GM23338 (cell line): Measurements from ENCODE around the gene TENM3. TPM values are rescaled to one million over a fixed set of nuclear protein-coding genes. Genes with fewer than 3 reads are reported as not detected.

Source experiments
- ATAC-seq: fragments of 200-7000 bp; cut with Tn5 transposase; 3 replicates; pipeline ENCODE4 v1.9.1; 2020
- DNase-seq: peaks from one replicate; pipeline ENCODE4 v3.0.0-alpha.2; 2015; ENCODE audit warnings: low spot score
- H2AFZ ChIP-seq: fragments of 200-600 bp; sonication (generic); 2 replicates; pipeline ENCODE4 v1.8.0; 2016; ENCODE audit warnings: antibody characterized with exemption, mild to moderate bottlenecking, moderate library complexity
- H3F3A ChIP-seq: fragments of 200-600 bp; sonication (generic); replicated peaks from 2 replicates; pipeline ENCODE4 v1.8.0; 2017; ENCODE audit warnings: antibody characterized with exemption, mixed run types, low read depth
- H3K27ac ChIP-seq: fragments of 200-600 bp; sonication (generic); 2 replicates; pipeline ENCODE4 v1.6.1; 2016; ENCODE audit warnings: low read depth
- H3K27me3 ChIP-seq: fragments of 200-600 bp; sonication (generic); 2 replicates; pipeline ENCODE4 v1.8.0; 2016; ENCODE audit warnings: mild to moderate bottlenecking, mixed run types, moderate library complexity; ENCODE audit not compliant: insufficient read depth
- H3K36me3 ChIP-seq: fragments of 200-600 bp; sonication (generic); 2 replicates; pipeline ENCODE4 v1.8.0; 2016; ENCODE audit warnings: mild to moderate bottlenecking; ENCODE audit not compliant: insufficient read depth
- H3K4me1 ChIP-seq: fragments of 200-600 bp; sonication (generic); 2 replicates; pipeline ENCODE4 v1.8.0; 2016; ENCODE audit warnings: mild to moderate bottlenecking, moderate library complexity; ENCODE audit not compliant: insufficient read depth
- H3K4me2 ChIP-seq: fragments of 200-600 bp; sonication (generic); 2 replicates; pipeline ENCODE4 v1.7.1; 2017; ENCODE audit warnings: mixed run types
- H3K4me3 ChIP-seq: fragments of 200-600 bp; sonication (generic); 2 replicates; pipeline ENCODE4 v1.6.1; 2016; ENCODE audit warnings: mixed run types
- H3K79me2 ChIP-seq: fragments of 200-600 bp; sonication (generic); replicated peaks from 2 replicates; pipeline ENCODE4 v1.8.0; 2017; ENCODE audit warnings: mild to moderate bottlenecking; ENCODE audit not compliant: insufficient read depth
- H3K9me2 ChIP-seq: fragments of 200-600 bp; sonication (generic); 2 replicates; pipeline ENCODE4 v1.8.0; 2017; ENCODE audit not compliant: insufficient read depth
- H4K20me1 ChIP-seq: fragments of 200-600 bp; sonication (generic); replicated peaks from 2 replicates; pipeline ENCODE4 v1.8.0; 2017; ENCODE audit warnings: mild to moderate bottlenecking; ENCODE audit not compliant: insufficient read depth
- H3K27ac Mint-ChIP-seq: 2 replicates; pipeline ENCODE4 v1.8.0; 2020; ENCODE audit warnings: inconsistent platforms, mild to moderate bottlenecking, moderate library complexity, mixed read lengths
- H3K27me3 Mint-ChIP-seq: 3 replicates; pipeline ENCODE4 v1.8.0; 2022; ENCODE audit warnings: low read depth, mild to moderate bottlenecking, moderate library complexity, mixed read lengths, inconsistent platforms; ENCODE audit not compliant: insufficient read depth, poor library complexity
- H3K36me3 Mint-ChIP-seq: 3 replicates; pipeline ENCODE4 v1.8.0; 2021; ENCODE audit warnings: low read depth, mild to moderate bottlenecking, inconsistent platforms, moderate library complexity, mixed read lengths
- H3K4me1 Mint-ChIP-seq: 3 replicates; pipeline ENCODE4 v1.8.0; 2020; ENCODE audit warnings: mild to moderate bottlenecking, inconsistent platforms, mixed read lengths
- H3K4me3 Mint-ChIP-seq: 3 replicates; pipeline ENCODE4 v1.8.0; 2021; ENCODE audit warnings: moderate library complexity, mild to moderate bottlenecking, inconsistent platforms, mixed read lengths
- H3K9me3 Mint-ChIP-seq: 3 replicates; pipeline ENCODE4 v1.8.0; 2020; ENCODE audit warnings: moderate library complexity, mild to moderate bottlenecking, inconsistent platforms, mixed read lengths
- ETS1 ChIP-seq: IDR thresholded peaks from 2 replicates; pipeline ENCODE4 v1.6.1; 2016; ENCODE audit warnings: antibody characterized with exemption
- EZH2 ChIP-seq: fragments of 200-600 bp; sonication (generic); IDR thresholded peaks from one replicate; pipeline ENCODE4 v1.8.0; 2017; ENCODE audit warnings: antibody characterized with exemption, mild to moderate bottlenecking, low read depth; ENCODE audit not compliant: unreplicated experiment
- EZH2phosphoT487 ChIP-seq: fragments of 200-600 bp; sonication (generic); IDR thresholded peaks from one replicate; pipeline ENCODE4 v1.8.1; 2018; ENCODE audit warnings: antibody characterized with exemption; ENCODE audit not compliant: unreplicated experiment
- REST ChIP-seq: IDR thresholded peaks from one replicate; pipeline ENCODE4 v1.6.1; 2018; ENCODE audit warnings: antibody characterized with exemption; ENCODE audit not compliant: unreplicated experiment
- ZNF114 ChIP-seq: fragments of 250-450 bp; sonication (Bioruptor Pico); IDR thresholded peaks from 2 replicates; pipeline ENCODE4 v1.5.0; 2020; ENCODE audit warnings: mild to moderate bottlenecking, moderate library complexity
- ZNF331 ChIP-seq: fragments of 250-450 bp; sonication (Bioruptor Pico); IDR thresholded peaks from 2 replicates; pipeline ENCODE4 v1.5.0; 2020; ENCODE audit warnings: low read depth, mild to moderate bottlenecking, moderate library complexity
- ZNF462 ChIP-seq: fragments of 250-450 bp; sonication (Bioruptor Pico); IDR thresholded peaks from 2 replicates; pipeline ENCODE4 v1.5.0; 2020; ENCODE audit warnings: mild to moderate bottlenecking, moderate library complexity
- polyA plus RNA-seq: library from polyadenylated mRNA; unstranded; fragments of >200 nt; fragmentation: Nextera tagmentation; extraction: Ambion mirVana; gene quantifications from 2 replicates; pipeline ENCODE4 v1.2.1, GENCODE V29; 2016
- total RNA-seq: library from RNA; depleted of rRNA; stranded (reverse); fragments of >200 nt; shearing (Covaris generic); gene quantifications from 2 replicates; pipeline ENCODE4 v1.2.3, GENCODE V29; 2014

The TENM3 gene
- total and polyA plus RNA-seq, 2 experiments from 2014 or later: 22.2 to 128 TPM

- DNase-seq: no peak
- no peaks in the 10 kb centered on the region for H3K9me3 Mint-ChIP-seq
- no peak overlapping the region for H3K4me2 ChIP-seq
- no peak overlapping the region for H3K27ac Mint-ChIP-seq
- H3K4me3 ChIP-seq: no peak overlapping the region
- no peak for ATAC-seq
- peaks cover 5% of the 10 kb centered on the region; the same call in 2 of the 3 replicates for H3K36me3 Mint-ChIP-seq
- TF ChIP-seq ZNF331 (CRISPR knock-in tag) (no peak), REST (no peak), EZH2phosphoT487 (no peak), ZNF462 (CRISPR knock-in tag) (no peak), ETS1 (no peak), EZH2 (no peak), ZNF114 (CRISPR knock-in tag) (no peak)
- H3K27ac ChIP-seq: no peak overlapping the region
- H3K4me1 Mint-ChIP-seq: peaks cover 10% of the 10 kb centered on the region
- no peaks in the 10 kb centered on the region for H3K27me3 Mint-ChIP-seq
- no peaks in the 10 kb centered on the region for H3K9me2 ChIP-seq
- no peaks in the 10 kb centered on the region for H3F3A ChIP-seq
- no peak overlapping the region for H2AFZ ChIP-seq
- no peak overlapping the region for H3K4me3 Mint-ChIP-seq
- no peaks in the 10 kb centered on the region for H3K27me3 ChIP-seq
- H4K20me1 ChIP-seq: no peaks in the 10 kb centered on the region
- H3K79me2 ChIP-seq: no peaks in the 10 kb centered on the region
- H3K4me1 ChIP-seq: no peaks in the 10 kb centered on the region
- H3K36me3 ChIP-seq: no peaks in the 10 kb centered on the region
These were observed 503.7 kb downstream of the TENM3 start for GRCh38 chr4:182746876-182747275.
